ENCODE data around the gene SPPL2B.

The SPPL2B gene

GRCh38 chr19:2356036-2356646 lies 27.7 kb downstream of the SPPL2B start:
- no peak for DNase-seq

DNA sequence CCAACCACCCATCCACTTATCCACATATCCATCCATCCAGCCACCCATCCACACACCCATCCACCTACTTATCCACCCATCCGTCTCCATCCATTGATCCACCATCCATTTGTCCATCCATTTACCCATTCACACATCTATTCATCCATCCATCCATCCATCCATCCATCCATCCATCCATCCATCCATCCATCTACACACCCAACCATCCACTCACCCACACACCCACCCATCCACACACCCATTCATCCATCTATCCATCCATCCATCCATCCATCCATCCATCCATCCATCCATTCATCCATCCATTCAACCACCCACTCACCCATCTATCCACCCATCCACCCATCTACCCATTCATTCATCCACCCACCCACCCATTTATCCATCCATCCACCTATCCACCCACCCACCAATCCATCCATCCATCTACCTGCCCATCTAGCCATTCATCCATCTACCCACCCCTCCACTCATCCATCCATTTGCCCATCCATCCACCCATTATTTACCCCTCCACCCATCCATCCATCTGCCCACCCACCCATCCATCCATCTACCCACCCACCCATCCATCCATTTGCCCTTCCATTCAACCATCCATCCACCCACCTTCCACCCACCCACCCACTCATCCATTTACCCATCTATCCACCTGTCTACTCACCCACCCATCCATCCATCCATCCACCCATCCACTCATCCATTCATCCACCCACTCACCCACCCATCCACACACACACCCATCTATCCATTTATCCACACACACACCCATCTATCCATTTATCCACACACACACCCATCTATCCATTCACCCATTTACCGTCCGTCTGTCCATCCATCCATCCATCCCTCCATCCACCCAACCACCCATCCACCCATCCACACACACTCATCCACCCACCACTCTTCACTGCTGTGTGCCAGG lies 29.1 kb downstream of the SPPL2B start:
- DNase-seq = no peak

GRCh38 chr19:2358548-2359173 lies 30.2 kb downstream of the SPPL2B start:
- no peak for DNase-seq

DNA sequence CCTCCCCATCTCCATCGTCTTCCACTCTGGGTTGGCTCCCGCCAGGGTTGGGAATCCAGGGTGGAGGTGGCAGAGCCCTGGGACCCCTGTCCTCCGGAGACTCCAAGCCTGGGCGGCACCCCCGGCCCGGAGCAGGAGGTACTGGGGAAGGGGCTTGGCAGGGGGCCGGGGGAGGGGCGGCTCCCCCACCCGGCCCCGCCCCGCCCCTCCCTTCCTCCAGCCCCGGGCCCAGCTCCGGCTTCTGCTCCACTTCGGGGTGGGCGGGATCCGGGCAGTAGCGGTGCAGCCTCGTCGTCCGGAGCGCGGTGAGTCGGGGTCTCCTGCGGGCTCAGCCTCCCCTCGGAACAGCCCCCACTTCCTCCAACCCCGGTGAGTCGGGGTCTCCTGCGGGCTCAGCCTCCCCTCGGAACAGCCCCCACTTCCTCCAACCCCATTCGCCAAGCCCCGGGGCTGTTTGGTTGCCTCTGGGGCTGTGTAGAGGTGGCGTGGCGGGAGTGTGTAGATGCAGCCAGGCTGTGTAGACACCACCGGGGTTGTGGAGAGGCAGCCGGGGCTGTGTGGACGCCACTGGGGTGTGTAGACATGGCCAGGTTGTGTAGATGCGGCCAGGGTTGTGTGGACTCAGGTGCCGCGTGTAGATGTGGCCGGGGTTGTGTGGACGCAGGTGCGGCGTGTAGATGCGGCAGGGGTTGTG lies 31.7 kb downstream of the SPPL2B start, which contains the start of gene TMPRSS9:
TSS of gene TMPRSS9 (plus strand) at position 274 of the 694 bp plus-strand sequence. CDS start 29,521 bp downstream, outside the sequence.
- no peak for DNase-seq

- no peak for DNase-seq
Measured at GRCh38 chr19:2360833-2361232, 32.3 kb downstream of the SPPL2B start.

GRCh38 chr19:2361246-2362045 lies 33.0 kb downstream of the SPPL2B start:
- no peak for DNase-seq

DNA sequence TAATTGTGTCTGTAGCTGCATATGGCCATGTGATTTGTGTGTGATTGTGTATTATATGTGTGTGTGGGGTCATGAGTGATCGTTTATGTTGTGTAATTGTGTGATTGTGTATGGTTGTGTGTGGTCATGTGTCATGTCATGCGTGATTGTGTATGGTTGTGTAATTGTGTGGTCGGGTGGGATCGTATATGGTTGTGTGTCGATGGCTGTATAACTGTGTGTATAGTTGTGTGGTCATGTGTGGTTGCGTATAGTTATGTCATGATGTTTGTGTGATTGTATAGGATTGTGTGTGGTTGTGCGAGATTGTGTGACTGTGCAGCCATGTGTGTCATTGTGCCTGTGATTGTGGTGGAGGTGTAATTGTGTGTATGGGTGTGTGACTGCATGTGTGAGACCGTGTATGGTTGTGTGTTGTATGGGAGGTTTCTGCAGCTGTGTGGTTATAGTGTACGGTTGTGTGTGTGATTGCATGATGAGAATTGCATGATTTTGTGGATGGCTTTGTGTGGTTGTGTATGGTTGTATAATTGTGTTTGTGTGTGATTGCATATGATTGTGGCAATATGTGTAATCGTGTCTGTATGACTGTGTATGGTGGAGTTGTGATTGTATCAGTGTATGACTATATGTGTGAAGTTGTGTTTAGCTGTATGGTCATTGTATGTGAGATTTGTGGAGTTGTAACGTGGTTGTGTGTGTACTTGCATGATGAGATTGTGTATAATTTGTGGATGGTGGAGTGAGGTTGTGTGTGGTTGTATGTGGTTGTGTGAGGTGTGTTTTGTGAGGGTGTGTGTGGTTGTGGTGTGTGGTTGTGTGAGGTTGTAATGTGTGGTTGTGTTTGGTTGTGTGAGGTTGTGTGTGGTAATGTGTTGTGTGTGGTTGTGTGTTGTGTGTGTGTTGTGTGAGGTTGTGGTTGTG lies 33.8 kb downstream of the SPPL2B start:
- no peak for DNase-seq

DNA sequence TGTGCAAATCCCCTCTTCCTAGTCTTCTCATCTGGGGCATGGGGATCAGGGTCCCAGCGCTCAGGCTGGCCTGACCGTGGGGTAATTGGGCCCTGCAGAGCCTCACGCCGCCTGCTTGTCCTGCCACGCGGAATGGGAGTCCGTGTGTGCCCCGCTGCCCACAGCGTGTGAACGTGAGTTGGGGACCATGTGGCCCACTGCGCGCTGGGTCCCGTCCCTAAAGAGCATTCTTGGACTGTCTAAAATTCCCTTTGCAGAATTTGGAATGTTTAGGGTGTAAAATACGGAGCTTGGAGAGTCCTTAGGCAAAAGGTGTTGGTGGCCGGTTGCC lies 34.5 kb downstream of the SPPL2B start:
- DNase-seq = no peak

GRCh38 chr19:2363419-2363818 lies 34.9 kb downstream of the SPPL2B start:
- no peak for DNase-seq

DNA sequence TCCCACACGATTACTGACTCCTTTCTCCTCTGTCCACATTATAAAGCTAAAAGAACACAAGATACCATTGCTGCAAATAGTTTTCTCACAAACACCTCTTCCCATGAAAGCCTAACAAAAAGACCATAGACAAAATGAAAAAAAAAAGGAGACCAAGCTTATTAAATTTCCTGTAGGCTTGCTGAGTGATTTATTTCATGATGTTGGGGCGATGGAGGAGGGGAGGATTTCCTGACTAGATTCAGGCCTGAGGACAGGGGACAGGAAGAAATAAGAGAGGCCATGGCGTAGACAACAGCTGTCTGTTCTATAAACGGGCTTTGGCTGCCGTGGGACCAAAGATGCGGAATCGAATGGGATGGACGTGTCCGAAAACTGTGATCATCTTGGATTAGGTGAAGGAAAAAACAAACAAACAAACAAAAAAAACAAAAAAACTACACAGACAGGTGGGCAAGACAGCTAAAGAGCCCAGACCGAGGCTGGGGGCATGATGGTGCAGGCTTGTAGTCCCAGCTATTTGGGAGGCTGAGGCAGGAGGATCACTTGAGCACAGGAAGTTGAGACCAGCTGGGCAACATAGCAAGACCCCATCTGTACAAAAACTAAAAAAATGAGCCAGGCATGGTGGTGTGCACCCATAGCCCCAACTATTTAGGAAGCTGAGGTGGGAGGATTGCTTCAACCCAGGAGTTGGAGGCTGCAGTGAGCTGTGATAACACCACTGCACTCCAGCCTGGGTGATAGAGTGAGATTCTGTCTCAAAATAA lies 36.9 kb downstream of the SPPL2B start:
- DNase-seq = no peak

- no peak for DNase-seq
Measured at GRCh38 chr19:2371656-2372055, 43.2 kb downstream of the SPPL2B start.

DNA sequence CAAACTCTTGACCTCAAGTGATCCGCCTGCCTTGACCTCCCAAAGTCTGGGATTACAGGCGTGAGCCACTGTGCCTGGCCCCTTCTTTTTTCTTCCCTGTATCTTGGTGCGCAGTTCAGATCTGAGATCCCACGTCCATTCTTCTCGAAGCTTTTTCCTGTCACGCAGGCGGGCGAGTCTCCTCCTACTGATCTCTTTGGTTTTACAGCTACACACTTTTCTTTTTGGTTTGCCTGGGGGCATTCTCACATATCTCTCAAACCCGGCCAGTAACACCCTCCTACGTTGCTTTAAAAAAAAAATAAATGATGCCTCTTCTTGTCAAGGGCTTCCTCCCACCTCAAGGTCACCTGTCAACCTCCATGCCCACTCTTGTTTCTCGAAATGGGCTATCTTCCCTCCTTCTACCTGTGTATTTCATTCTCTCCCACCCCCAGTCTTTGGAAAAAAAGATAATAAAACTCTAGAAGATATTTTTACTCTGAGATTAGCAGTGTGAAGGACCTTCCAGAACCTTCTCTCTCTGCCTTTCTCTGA lies 43.7 kb downstream of the SPPL2B start:
- DNase-seq = no peak

DNA sequence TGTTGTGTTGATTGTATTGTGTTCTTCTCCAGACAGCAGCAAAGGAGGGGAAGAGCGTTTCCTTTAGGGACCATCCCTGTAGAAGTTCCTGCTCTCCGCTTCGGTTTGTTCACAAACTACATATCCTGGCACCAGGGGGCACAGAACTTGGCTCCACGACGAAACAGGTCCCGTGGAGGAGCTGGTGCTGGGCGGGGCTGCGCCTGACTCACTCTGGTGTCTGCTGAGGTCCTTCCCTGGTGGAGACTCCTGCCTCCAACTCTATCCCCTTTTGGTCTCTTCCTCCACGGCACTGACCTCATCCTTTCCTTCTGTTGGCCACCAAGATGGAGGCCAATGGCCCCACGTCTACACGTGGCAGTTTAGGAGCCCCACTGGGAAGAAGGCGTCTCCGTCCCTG lies 46.3 kb downstream of the SPPL2B start:
- DNase-seq = no peak

DNA sequence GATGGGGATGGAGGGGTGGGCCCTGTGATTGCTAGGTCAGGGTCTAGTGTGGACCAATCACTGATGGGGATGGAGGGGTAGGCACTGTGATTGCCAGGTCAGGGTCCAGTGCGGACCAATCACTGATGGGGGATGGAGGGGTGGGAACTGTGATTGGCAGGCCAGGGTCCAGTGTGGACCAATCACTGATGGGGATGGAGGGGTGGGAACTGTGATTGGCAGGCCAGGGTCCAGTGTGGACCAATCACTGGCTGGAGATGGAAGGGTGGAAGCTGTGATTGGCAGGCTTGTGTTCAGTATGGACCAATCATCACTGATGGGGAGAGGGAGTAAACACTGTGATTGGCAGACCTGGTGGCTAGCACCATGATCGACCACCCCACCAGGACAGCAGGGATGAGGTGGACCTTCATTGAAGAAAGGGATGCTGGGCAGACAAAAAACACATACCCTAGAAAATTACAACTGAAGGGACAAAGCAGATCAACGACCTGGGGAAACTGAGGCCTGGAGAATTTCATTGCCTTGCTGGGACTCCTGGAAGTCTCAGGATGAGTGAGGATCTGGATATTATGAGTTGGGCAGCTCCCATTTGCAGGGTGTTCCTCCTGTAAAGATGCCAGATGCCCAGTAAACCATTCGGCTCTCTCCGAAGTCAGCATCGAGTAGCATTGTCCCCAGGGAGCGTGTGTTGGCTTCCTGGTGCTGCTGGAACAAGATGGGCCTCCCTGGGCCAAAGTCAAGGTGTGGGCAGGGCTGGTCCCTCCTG lies 47.1 kb downstream of the SPPL2B start:
- DNase-seq = no peak

GRCh38 chr19:2376784-2377519 lies 48.5 kb downstream of the SPPL2B start:
- no peak for DNase-seq

DNA sequence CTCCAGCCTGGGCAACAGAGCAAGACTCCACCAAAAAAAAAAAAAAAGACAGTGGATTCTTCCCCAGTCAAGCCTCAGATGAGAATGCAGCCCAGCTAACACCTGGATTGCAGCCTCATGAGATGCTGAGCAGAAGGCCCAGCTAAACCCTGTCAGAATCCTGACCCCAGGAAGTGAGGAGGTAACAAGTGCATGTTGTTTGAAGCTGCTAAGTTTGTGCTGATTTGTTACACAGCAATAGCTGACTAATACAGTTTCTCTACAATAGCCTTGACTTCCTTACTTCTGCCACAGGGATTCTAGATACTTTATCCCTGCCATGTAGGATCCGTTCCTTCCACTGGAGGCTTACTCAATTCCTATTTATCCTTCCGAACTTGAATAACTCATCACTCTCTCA lies 52.1 kb downstream of the SPPL2B start:
- DNase-seq = no peak

- no peak for DNase-seq
Measured at GRCh38 chr19:2381148-2381820, 52.8 kb downstream of the SPPL2B start.

Data from activated CD4-positive, alpha-beta T cell treated with anti-CD3 and anti-CD28 coated beads, Interleukin-2, amount 50 U/mL, for 48 hours (primary cell).